ENCODE measurements around the gene ENGASE.

ENGASE gene

GRCh38 chr17:79095345-79096055 lies 20.9 kb downstream of the ENGASE start:
- TF ChIP-seq FOXP2 (optimal IDR thresholded peaks at IDR 0.05; ENCODE audit: borderline replicate concordance, extremely low read depth, extremely low read length, insufficient read depth) (no peak), POLR2AphosphoS5 (IDR thresholded peaks at IDR 0.05; ENCODE audit: low read depth, low read length) (no peak), REST (IDR thresholded peaks at IDR 0.05; ENCODE audit: insufficient read depth in 1 of 2, low read depth in 2 of 2, low read length in 2 of 2) (no peak), TAF1 (IDR thresholded peaks at IDR 0.05; ENCODE audit: borderline replicate concordance, insufficient read depth, low read length) (no peak), SIN3A (IDR thresholded peaks at IDR 0.05; ENCODE audit: borderline replicate concordance, insufficient read depth, low read length) (no peak)

- TF ChIP-seq POLR2AphosphoS5 (IDR thresholded peaks at IDR 0.05; ENCODE audit: low read depth, low read length), result no peak
- TF ChIP-seq REST (IDR thresholded peaks at IDR 0.05; ENCODE audit: insufficient read depth in 1 of 2, low read depth in 2 of 2, low read length in 2 of 2), result no peak
Measured at GRCh38 chr17:79096477-79096876, 21.9 kb downstream of the ENGASE start.

GRCh38 chr17:79097226-79098055 lies 22.8 kb downstream of the ENGASE start:
- no peak for TF ChIP-seq FOXP2 (optimal IDR thresholded peaks at IDR 0.05; ENCODE audit: borderline replicate concordance, extremely low read depth, extremely low read length, insufficient read depth)
- no peak for TF ChIP-seq SIN3A (IDR thresholded peaks at IDR 0.05; ENCODE audit: borderline replicate concordance, insufficient read depth, low read length)
- no peak for TF ChIP-seq TAF1 (IDR thresholded peaks at IDR 0.05; ENCODE audit: borderline replicate concordance, insufficient read depth, low read length)
- TF ChIP-seq POLR2AphosphoS5 (IDR thresholded peaks at IDR 0.05; ENCODE audit: low read depth, low read length), result no peak
- TF ChIP-seq REST (IDR thresholded peaks at IDR 0.05; ENCODE audit: insufficient read depth in 1 of 2, low read depth in 2 of 2, low read length in 2 of 2), result no peak

- no peak for TF ChIP-seq TAF1 (IDR thresholded peaks at IDR 0.05; ENCODE audit: borderline replicate concordance, insufficient read depth, low read length)
- no peak for TF ChIP-seq FOXP2 (optimal IDR thresholded peaks at IDR 0.05; ENCODE audit: borderline replicate concordance, extremely low read depth, extremely low read length, insufficient read depth)
- no peak for TF ChIP-seq POLR2AphosphoS5 (IDR thresholded peaks at IDR 0.05; ENCODE audit: low read depth, low read length)
- no peak for TF ChIP-seq SIN3A (IDR thresholded peaks at IDR 0.05; ENCODE audit: borderline replicate concordance, insufficient read depth, low read length)
- TF ChIP-seq REST (IDR thresholded peaks at IDR 0.05; ENCODE audit: insufficient read depth in 1 of 2, low read depth in 2 of 2, low read length in 2 of 2), result no peak
Measured at GRCh38 chr17:79098282-79098867, 23.8 kb downstream of the ENGASE start.
